HepG2 (cell line): ENCODE data around the gene ISY1.

Source experiments
- EZH2 ChIP-seq: conservative IDR thresholded peaks from 2 replicates; pipeline ENCODE4 v1.6.1; 2012; ENCODE audit warnings: mild to moderate bottlenecking, low read depth, low read length, moderate library complexity
- POLR2AphosphoS5 ChIP-seq: IDR thresholded peaks from 2 replicates; pipeline ENCODE4 v1.6.1; 2012; ENCODE audit warnings: low read depth, low read length
- ZNF550 ChIP-seq: sonication (generic); formaldehyde crosslinking; IDR thresholded peaks from 2 replicates; pipeline ENCODE4 v1.4.0; 2020; ENCODE audit warnings: mild to moderate bottlenecking, missing genetic modification reagents, borderline replicate concordance
- ZNF766 ChIP-seq: sonication (generic); formaldehyde crosslinking; IDR thresholded peaks from 2 replicates; pipeline ENCODE4 v1.5.0; 2020; ENCODE audit warnings: missing genetic modification reagents, borderline replicate concordance
- TF ChIP-seq, protein P1 (sequence below): IDR thresholded peaks from 2 replicates; pipeline ENCODE4 v1.6.1; 2016; ENCODE audit warnings: missing compliant biosample characterization, missing genetic modification reagents, borderline replicate concordance
- TF ChIP-seq, protein P2 (sequence below): sonication (generic); formaldehyde crosslinking; IDR thresholded peaks from 2 replicates; pipeline ENCODE4 v1.5.0; 2020; ENCODE audit warnings: mild to moderate bottlenecking, missing genetic modification reagents, moderate library complexity

DNA sequence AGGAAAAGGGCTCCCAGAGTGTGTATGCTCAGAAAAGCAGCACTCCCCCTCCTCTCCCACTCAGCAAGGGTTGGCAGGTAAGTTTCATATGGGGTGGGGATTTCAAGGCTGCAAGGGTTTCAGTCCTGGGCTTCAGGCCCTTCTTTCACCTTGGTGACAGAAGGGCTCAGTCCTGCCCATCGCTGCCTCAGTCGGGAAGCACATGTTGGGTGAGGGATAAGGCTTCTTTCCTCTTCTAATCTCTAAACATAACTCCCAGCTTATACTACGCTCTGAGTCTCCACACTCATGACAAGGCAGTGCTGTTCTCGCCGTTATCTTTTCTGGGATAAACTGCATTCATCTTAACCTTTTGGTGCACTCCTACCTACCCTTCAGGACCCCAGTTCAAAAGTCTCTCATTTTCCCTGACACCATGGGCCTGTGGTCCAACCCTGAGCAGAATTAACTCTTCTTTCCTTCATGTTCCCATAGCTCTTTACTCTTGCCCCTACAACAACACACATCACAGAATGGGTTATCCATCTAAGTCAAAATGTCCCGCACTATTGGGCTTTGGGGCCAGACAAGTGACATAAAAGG, 56.3 kb downstream of the ISY1 start:
- TF ChIP-seq ZNF550 (CRISPR knock-in tag) (no peak), EZH2 (no peak), ZNF766 (CRISPR knock-in tag) (no peak), POLR2AphosphoS5 (no peak)
- TF ChIP-seq, protein P1, sequence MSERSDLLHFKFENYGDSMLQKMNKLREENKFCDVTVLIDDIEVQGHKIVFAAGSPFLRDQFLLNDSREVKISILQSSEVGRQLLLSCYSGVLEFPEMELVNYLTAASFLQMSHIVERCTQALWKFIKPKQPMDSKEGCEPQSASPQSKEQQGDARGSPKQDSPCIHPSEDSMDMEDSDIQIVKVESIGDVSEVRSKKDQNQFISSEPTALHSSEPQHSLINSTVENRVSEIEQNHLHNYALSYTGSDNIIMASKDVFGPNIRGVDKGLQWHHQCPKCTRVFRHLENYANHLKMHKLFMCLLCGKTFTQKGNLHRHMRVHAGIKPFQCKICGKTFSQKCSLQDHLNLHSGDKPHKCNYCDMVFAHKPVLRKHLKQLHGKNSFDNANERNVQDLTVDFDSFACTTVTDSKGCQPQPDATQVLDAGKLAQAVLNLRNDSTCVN, result no peak
- TF ChIP-seq, protein P2, sequence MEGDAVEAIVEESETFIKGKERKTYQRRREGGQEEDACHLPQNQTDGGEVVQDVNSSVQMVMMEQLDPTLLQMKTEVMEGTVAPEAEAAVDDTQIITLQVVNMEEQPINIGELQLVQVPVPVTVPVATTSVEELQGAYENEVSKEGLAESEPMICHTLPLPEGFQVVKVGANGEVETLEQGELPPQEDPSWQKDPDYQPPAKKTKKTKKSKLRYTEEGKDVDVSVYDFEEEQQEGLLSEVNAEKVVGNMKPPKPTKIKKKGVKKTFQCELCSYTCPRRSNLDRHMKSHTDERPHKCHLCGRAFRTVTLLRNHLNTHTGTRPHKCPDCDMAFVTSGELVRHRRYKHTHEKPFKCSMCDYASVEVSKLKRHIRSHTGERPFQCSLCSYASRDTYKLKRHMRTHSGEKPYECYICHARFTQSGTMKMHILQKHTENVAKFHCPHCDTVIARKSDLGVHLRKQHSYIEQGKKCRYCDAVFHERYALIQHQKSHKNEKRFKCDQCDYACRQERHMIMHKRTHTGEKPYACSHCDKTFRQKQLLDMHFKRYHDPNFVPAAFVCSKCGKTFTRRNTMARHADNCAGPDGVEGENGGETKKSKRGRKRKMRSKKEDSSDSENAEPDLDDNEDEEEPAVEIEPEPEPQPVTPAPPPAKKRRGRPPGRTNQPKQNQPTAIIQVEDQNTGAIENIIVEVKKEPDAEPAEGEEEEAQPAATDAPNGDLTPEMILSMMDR (CRISPR knock-in tag), result no peak
